Cardiac septum (tissue), 1 donor: ENCODE data around the gene HS3ST2. TPM values are rescaled to one million over a fixed set of nuclear protein-coding genes. Genes with fewer than 3 reads are reported as not detected.

Source experiments
- DNase-seq: peaks from one replicate; pipeline ENCODE4 v3.0.0-alpha.2; 2020; ENCODE audit warnings: low spot score
- intact Hi-C: fragments of 100-400 bp; cut with DNase I; formaldehyde crosslinking; loops from one replicate; pipeline ENCODE4 v1.14.0; 2022
- total RNA-seq: library from RNA; stranded (reverse); fragmentation: NEBNext Ultra II Directional; extraction: Animal tissue kit (Norgen Biotek cat#: 25700); gene quantifications from one replicate; pipeline ENCODE4 v1.2.1, GENCODE V29; 2021
- donor health status: DM: no; HTN: no; CAD: no.

HS3ST2 gene
- total RNA-seq, 1 donor from 2014 or later: 0.22 TPM

DNA sequence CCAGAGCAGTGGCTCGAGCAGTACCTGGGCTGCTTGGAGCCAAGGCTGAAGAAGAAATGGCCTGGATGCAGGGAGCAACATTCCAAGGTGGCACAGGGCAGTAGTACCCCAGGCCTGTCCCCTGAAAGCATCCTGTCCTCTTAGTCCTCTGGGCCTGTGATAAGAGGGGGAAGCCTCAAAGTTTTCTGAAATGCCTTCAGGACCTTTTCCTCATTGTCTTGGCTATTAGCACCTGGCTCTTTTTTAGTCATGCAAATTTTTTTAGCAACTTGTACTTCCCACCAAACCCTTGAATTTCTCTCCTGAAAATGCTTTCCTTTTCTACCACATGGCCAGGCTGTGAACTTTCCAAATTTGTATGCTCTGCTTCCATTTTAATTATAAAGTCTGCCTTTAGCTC lies 148.9 kb downstream of the HS3ST2 start:
- no peak for DNase-seq
- intact Hi-C loops: no loop called here
